Measurements from ENCODE around the gene RNF222.
"Not testable (repeated sequence)": the region's sequence is repeated elsewhere in the genome, so short reads cannot be mapped to it uniquely, and the experiment has no call there.

The RNF222 gene

GRCh38 chr17:8384801-8385378 is 12.7 kb downstream of the RNF222 start:
- in situ Hi-C loops (cut with MboI; ENCODE audit: low pct_unique_long_range_greater_than_20kb, low sequenced_read_pairs), result no loop called here
- DNase-seq, result no peak

- DNase-seq, result peak; percentile 100
- in situ Hi-C loops (cut with MboI; ENCODE audit: low pct_unique_long_range_greater_than_20kb, low sequenced_read_pairs), result no loop called here
These were observed 14.3 kb downstream of the RNF222 start, which contains the start of gene RPL26 for GRCh38 chr17:8383143-8383822. RPL26 (minus strand) TSS chr17:8383193; CDS start chr17:8382310, 883 bp downstream.

GRCh38 chr17:8382880-8383142 is 14.8 kb downstream of the RNF222 start:
- no peak for DNase-seq
- in situ Hi-C loops (cut with MboI; ENCODE audit: low pct_unique_long_range_greater_than_20kb, low sequenced_read_pairs), result no loop called here

GRCh38 chr17:8382052-8382879 is 15.4 kb downstream of the RNF222 start:
- in situ Hi-C loops (cut with MboI; ENCODE audit: low pct_unique_long_range_greater_than_20kb, low sequenced_read_pairs), result no loop called here

GRCh38 chr17:8380049-8380448 is 17.6 kb downstream of the RNF222 start:
- no peak for DNase-seq
- in situ Hi-C loops (cut with MboI; ENCODE audit: low pct_unique_long_range_greater_than_20kb, low sequenced_read_pairs), result no loop called here

More at GRCh38 chr17:8382052-8382879, 15.4 kb downstream of the RNF222 start:
- DNase-seq, result no peak

- in situ Hi-C loops (cut with MboI; ENCODE audit: low pct_unique_long_range_greater_than_20kb, low sequenced_read_pairs); DNase-seq: not testable (repeated sequence)
These were observed 19.5 kb downstream of the RNF222 start for GRCh38 chr17:8378117-8378516.

GRCh38 chr17:8377422-8377821 is 20.2 kb downstream of the RNF222 start:
- DNase-seq, result no peak
- in situ Hi-C loops (cut with MboI; ENCODE audit: low pct_unique_long_range_greater_than_20kb, low sequenced_read_pairs), result no loop called here

- DNase-seq, result peak; percentile 92
- in situ Hi-C loops (cut with MboI; ENCODE audit: low pct_unique_long_range_greater_than_20kb, low sequenced_read_pairs), result no loop called here
These were observed 21.2 kb downstream of the RNF222 start, which contains the start of gene KRABD2 for GRCh38 chr17:8376271-8377067. KRABD2 (minus strand) TSS chr17:8376704.

GRCh38 chr17:8375738-8376259 is 21.8 kb downstream of the RNF222 start:
- no peak for DNase-seq
- in situ Hi-C loops (cut with MboI; ENCODE audit: low pct_unique_long_range_greater_than_20kb, low sequenced_read_pairs), result no loop called here

GRCh38 chr17:8373856-8374255 is 23.8 kb downstream of the RNF222 start:
- in situ Hi-C loops (cut with MboI; ENCODE audit: low pct_unique_long_range_greater_than_20kb, low sequenced_read_pairs); DNase-seq: not testable (repeated sequence)

GRCh38 chr17:8372422-8372821 is 25.2 kb downstream of the RNF222 start:
- no peak for DNase-seq
- in situ Hi-C loops (cut with MboI; ENCODE audit: low pct_unique_long_range_greater_than_20kb, low sequenced_read_pairs), result no loop called here

GRCh38 chr17:8371786-8372185 is 25.8 kb downstream of the RNF222 start:
- no peak for DNase-seq
- in situ Hi-C loops (cut with MboI; ENCODE audit: low pct_unique_long_range_greater_than_20kb, low sequenced_read_pairs), result no loop called here

- peak; percentile 47 for DNase-seq
- in situ Hi-C loops (cut with MboI; ENCODE audit: low pct_unique_long_range_greater_than_20kb, low sequenced_read_pairs), result no loop called here
These were observed 27.7 kb downstream of the RNF222 start for GRCh38 chr17:8369944-8370343.

- DNase-seq, result no peak
- in situ Hi-C loops (cut with MboI; ENCODE audit: low pct_unique_long_range_greater_than_20kb, low sequenced_read_pairs), result no loop called here
These were observed 29.4 kb downstream of the RNF222 start for GRCh38 chr17:8368193-8368592.

GRCh38 chr17:8366231-8366630 is 31.4 kb downstream of the RNF222 start:
- DNase-seq, result no peak
- in situ Hi-C loops (cut with MboI; ENCODE audit: low pct_unique_long_range_greater_than_20kb, low sequenced_read_pairs), result no loop called here

GRCh38 chr17:8365143-8365542 is 32.5 kb downstream of the RNF222 start:
- in situ Hi-C loops (cut with MboI; ENCODE audit: low pct_unique_long_range_greater_than_20kb, low sequenced_read_pairs), result no loop called here
- no peak for DNase-seq

GRCh38 chr17:8362651-8363332 is 34.8 kb downstream of the RNF222 start:
- DNase-seq, result no peak
- in situ Hi-C loops (cut with MboI; ENCODE audit: low pct_unique_long_range_greater_than_20kb, low sequenced_read_pairs), result no loop called here

- in situ Hi-C loops (cut with MboI; ENCODE audit: low pct_unique_long_range_greater_than_20kb, low sequenced_read_pairs), result no loop called here
- DNase-seq, result no peak
These were observed 36.9 kb downstream of the RNF222 start for GRCh38 chr17:8360751-8361150.

GRCh38 chr17:8360260-8360659 is 37.4 kb downstream of the RNF222 start:
- in situ Hi-C loops (cut with MboI; ENCODE audit: low pct_unique_long_range_greater_than_20kb, low sequenced_read_pairs), result no loop called here
- DNase-seq, result no peak

Measured in KBM-7 (cell line).